Stimulated activated effector memory CD8-positive, alpha-beta T cell treated with anti-CD3 and anti-CD28 coated beads, Interleukin-12 subunit alpha, Interleukin-12 subunit beta, amount 100 ng/mL, for 72 hours (primary cell): ENCODE measurements around the gene POLR3G.
A peak's percentile ranks its signal among the peaks of the same experiment; 100 is the strongest.

ENCODE experiments used
- ATAC-seq: fragments of 150-1000 bp; cut with Tn5 transposase; 2 replicates; pipeline ENCODE4 v1.10.0; 2021
- DNase-seq, 2 donors: peaks; one replicate each; pipeline ENCODE4 v3.0.0; 2021 to 2022; ENCODE audit warnings: low spot score in 2 of 2
- H3K27ac Mint-ChIP-seq: one replicate; pipeline ENCODE4 v1.8.0; 2022; ENCODE audit warnings: mild to moderate bottlenecking, mixed read lengths
- H3K36me3 Mint-ChIP-seq: one replicate; pipeline ENCODE4 v1.8.0; 2022; ENCODE audit warnings: mild to moderate bottlenecking, mixed read lengths
- H3K4me1 Mint-ChIP-seq: one replicate; pipeline ENCODE4 v1.8.0; 2022; ENCODE audit warnings: mixed read lengths
- H3K4me3 Mint-ChIP-seq: one replicate; pipeline ENCODE4 v1.8.0; 2022; ENCODE audit warnings: mild to moderate bottlenecking, mixed read lengths
- H3K9me3 Mint-ChIP-seq: one replicate; pipeline ENCODE4 v1.8.0; 2022; ENCODE audit warnings: mixed read lengths

Gene POLR3G

DNA sequence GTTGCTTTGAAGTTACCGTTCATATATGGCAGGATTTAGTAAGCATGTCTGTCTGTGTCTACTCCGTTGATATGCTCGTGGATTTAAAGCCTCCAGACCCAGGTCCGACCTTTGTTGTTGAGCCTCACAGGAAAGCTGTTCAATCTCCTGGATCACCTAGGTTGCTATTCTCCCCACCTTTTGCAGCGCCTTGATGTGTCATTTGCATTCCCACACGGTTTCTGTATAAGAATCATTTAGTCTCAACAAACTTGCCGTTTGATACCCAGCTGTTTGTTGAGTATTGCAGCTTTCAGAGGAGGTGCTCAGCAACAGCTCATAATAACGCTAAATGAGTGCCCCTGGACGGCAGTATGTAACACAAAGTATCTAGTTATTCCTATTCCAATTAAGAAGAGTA, 82.7 kb downstream of the POLR3G start:
- no peak for DNase-seq
- no peak overlapping the region for H3K4me3 Mint-ChIP-seq

DNA sequence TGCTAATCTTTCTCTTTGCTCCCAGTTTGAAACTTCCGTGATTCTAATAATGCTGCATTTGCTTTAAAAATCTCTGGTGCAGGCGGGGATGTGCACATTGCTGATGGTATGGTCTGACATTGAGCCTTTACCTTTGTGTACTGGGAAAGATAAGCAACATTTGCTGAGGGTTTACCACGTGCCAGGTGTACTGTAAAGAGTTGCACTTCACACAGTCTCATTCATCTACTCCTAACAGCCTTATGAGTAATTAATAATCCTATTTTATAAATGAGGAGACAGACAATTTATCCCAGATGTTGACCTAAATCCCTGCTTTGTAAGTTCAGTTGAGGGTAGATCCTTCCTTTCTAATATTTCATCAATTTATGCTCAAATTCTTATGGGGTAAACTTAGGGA, 83.2 kb downstream of the POLR3G start:
- H3K4me1 Mint-ChIP-seq: peaks cover 15% of the 10 kb centered on the region
- no peak for DNase-seq
- H3K4me3 Mint-ChIP-seq: peak overlapping the region; percentile 59
- H3K36me3 Mint-ChIP-seq: no peaks in the 10 kb centered on the region
- no peak overlapping the region for H3K27ac Mint-ChIP-seq
- H3K9me3 Mint-ChIP-seq: no peaks in the 10 kb centered on the region
- no peak for ATAC-seq

More for the DNA sequence above, 82.7 kb downstream of the POLR3G start:
- H3K27ac Mint-ChIP-seq: no peak overlapping the region
- H3K4me1 Mint-ChIP-seq: peaks cover 15% of the 10 kb centered on the region
- no peaks in the 10 kb centered on the region for H3K36me3 Mint-ChIP-seq
- ATAC-seq: no peak
- no peaks in the 10 kb centered on the region for H3K9me3 Mint-ChIP-seq

DNA sequence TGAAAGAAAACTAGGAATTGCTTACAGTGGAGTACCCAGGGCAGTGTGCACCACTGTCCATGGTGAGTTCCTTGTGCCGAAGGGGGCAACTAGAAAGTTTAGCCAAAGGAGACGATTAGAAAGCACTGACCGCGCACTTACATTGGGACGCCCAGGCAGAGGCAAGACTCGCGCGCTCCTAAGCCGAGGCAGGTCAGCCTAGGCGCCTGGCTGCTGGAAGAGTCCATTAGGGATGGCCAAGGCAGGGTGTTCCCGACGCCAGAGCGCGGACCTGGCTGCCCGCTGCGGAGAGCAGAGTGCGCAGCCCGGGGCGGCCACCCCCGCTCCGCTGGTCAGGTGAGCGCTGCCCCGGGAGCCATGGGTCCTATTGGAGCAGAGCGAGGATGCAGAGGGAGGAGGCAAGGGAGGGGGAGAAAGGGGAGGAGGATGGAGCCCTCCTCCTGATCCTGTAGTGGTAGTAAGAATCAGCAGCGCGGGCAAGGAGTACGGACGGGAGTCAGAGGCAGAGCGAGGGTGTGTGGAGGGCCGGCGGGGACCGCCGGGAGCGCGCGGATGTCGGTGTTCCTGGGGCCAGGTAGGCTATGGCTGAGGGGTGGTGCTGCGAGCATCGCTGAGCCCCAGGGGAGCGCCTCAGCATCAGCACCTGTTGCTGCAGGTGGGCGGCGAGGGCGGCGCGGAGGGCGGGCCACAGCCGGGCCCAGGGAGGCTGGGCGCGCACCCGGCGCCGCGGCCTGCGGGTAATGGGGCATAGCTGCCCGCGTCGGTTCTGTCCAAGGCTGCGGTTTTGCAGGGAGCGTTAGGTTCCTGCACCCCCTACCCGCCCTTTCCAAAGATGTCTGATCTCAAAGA, 83.9 kb downstream of the POLR3G start, which contains the start of gene ADGRV1:
TSS of gene ADGRV1 (plus strand) at position 454 of the 849 bp plus-strand sequence. CDS start at position 553, 99 bp downstream.
- Mint-ChIP-seq H3K27ac (no peak within 1 kb of the TSS), H3K9me3 (no peaks in the 10 kb centered on the region), H3K4me1 (peaks cover 15% of the 10 kb centered on the region), H3K4me3 (peak within 1 kb of the TSS; percentile 59), H3K36me3 (no peaks in the 10 kb centered on the region)
- DNase-seq (peak in 1 of 2 donors; percentile 51), ATAC-seq (peak; percentile 64)

DNA sequence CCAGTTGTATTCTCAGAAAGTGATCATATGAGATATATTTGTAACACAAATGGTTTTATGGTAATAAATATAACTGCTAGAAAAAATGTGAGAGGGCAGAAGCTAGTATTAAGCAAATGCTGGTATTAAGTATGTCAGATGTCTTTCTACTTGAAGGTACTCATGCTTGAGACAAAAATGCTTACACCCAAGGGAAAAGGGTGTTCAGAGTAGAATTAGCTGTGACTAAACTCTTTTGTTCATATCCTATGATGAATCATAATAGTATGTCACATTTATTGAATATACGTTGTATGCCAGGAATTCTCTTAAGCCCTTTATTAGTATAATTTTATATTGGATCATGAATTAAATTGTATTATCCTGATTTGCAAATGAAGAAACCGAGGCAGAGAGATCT, 86.1 kb downstream of the POLR3G start:
- Mint-ChIP-seq H3K27ac (no peak overlapping the region), H3K4me1 (peaks cover 15% of the 10 kb centered on the region), H3K36me3 (no peaks in the 10 kb centered on the region), H3K4me3 (no peak overlapping the region), H3K9me3 (no peaks in the 10 kb centered on the region)
- no peak for ATAC-seq
- DNase-seq: no peak

DNA sequence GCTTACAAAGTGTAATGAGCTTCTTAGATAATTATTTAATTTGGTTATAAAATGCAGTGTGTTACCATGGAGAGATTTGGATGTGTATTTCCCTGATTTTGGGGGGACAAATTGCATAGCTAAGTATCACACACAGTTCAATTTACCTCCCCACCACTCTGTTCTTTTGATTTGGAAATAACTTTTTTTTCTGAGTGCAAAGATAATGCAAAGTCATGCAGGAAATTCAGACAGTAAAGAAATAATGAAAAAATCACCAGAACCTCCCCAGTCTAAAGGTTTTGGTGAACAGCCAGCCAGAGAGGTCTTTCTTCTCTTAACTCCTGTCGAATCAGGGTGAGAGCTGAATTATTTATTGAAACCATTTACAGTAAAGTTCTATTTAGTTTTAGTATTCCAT, 87.1 kb downstream of the POLR3G start:
- H3K27ac Mint-ChIP-seq: no peak overlapping the region
- DNase-seq (no peak), ATAC-seq (no peak)
- H3K9me3 Mint-ChIP-seq: no peaks in the 10 kb centered on the region
- peaks cover 15% of the 10 kb centered on the region for H3K4me1 Mint-ChIP-seq
- no peaks in the 10 kb centered on the region for H3K36me3 Mint-ChIP-seq
- H3K4me3 Mint-ChIP-seq: no peak overlapping the region

DNA sequence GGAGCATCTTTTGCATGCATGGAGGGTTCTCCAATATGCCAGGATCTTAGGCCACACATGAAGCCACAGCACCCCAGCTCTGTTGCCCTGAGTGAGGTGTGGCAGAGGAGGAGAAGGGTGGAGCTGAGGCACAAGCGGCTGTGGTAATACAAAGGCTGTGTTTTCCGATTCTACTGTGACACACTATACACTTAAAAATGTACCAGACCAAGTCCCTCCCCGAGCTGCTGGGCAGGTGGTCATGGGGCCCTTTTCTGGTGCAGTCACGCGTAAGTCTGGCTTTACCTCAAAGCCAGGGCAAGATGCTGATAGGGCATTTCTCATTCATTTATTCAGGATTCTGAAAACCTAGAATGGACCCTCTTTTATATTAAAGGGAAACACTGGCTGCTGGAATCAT, 87.7 kb downstream of the POLR3G start:
- no peak overlapping the region for H3K4me3 Mint-ChIP-seq
- DNase-seq (no peak), ATAC-seq (no peak)
- H3K36me3 Mint-ChIP-seq: no peaks in the 10 kb centered on the region
- H3K9me3 Mint-ChIP-seq: no peaks in the 10 kb centered on the region
- H3K27ac Mint-ChIP-seq: no peak overlapping the region
- H3K4me1 Mint-ChIP-seq: peaks cover 15% of the 10 kb centered on the region

DNA sequence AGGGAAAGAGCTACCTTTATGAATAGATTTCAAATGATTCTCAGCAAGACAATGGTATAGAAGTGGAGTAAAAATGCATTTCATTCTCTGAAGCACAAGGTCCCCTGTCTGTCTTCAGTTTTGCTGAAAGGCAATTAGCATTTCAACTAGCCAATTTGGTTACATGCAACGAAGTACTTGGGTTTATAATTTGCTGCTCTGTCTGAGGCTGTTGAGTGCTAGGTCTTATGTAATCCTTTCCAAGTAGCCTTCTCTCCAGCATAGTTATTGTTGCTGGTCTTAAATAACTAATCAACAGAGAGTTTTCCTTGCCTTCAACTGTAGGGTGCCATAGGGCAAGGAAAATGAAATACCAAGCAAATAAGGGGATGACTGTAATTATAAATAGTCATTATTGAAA, 88.4 kb downstream of the POLR3G start:
- no peak overlapping the region for H3K4me3 Mint-ChIP-seq
- no peaks in the 10 kb centered on the region for H3K9me3 Mint-ChIP-seq
- H3K36me3 Mint-ChIP-seq: no peaks in the 10 kb centered on the region
- no peak overlapping the region for H3K27ac Mint-ChIP-seq
- DNase-seq: no peak
- ATAC-seq: no peak
- peaks cover 11% of the 10 kb centered on the region for H3K4me1 Mint-ChIP-seq
